H1 (cell line): ENCODE data around the gene CHN2. TPM values are rescaled to one million over a fixed set of nuclear protein-coding genes. Genes with fewer than 3 reads are reported as not detected.

ENCODE experiments used
- GABPA ChIP-seq: IDR thresholded peaks from 2 replicates; pipeline ENCODE4 v1.6.1; 2011; ENCODE audit warnings: mild to moderate bottlenecking, low read length, moderate library complexity, borderline replicate concordance; ENCODE audit not compliant: insufficient read depth
- HDAC6 ChIP-seq: IDR thresholded peaks from one replicate; pipeline ENCODE4 v1.7.1; 2012; ENCODE audit warnings: low read depth, mild to moderate bottlenecking, inconsistent platforms, low read length, moderate library complexity
- RAD21 ChIP-seq, 2 experiments: IDR thresholded peaks in 1 of 2; conservative IDR thresholded peaks in 1 of 2; 2 replicates each; pipeline ENCODE4 v1.6.1; 2011; ENCODE audit warnings: low read depth in 2 of 2, low read length in 2 of 2, improper control_type of control experiment in 1 of 2, inconsistent platforms in 1 of 2, mild to moderate bottlenecking in 1 of 2, moderate library complexity in 1 of 2
- TCF12 ChIP-seq: IDR thresholded peaks from 2 replicates; pipeline ENCODE4 v1.6.1; 2011; ENCODE audit warnings: low read depth, mild to moderate bottlenecking, low read length
- polyA plus RNA-seq, 7 experiments: library from polyadenylated mRNA; depleted of rRNA in 3 of 7; stranded (reverse) in 5 of 7; unstranded in 2 of 7; fragments of >200 nt in 5 of 7; fragments of 200-250 nt in 2 of 7; gene quantifications; 1 replicate in 5 of 7; 2 replicates in 1 of 7; 4 replicates in 1 of 7; pipeline versions ENCODE4 v1.2.1 to v1.2.3, GENCODE V29; 2011 to 2013; ENCODE audit warnings: missing spikeins in 2 of 7, mixed read lengths in 2 of 7
- total RNA-seq: library from RNA; stranded (reverse); fragmentation: NEBNext Ultra II Directional; extraction: Animal tissue kit (Norgen Biotek cat#: 25700); gene quantifications from 2 replicates; pipeline ENCODE4 v1.2.1, GENCODE V29; 2021

CHN2 gene
- total and polyA plus RNA-seq, 2 of the 8 experiments (the other 6 are each of a cell fraction or from before 2014, with no cell fraction given), result 2.9 to 4.8 TPM

DNA sequence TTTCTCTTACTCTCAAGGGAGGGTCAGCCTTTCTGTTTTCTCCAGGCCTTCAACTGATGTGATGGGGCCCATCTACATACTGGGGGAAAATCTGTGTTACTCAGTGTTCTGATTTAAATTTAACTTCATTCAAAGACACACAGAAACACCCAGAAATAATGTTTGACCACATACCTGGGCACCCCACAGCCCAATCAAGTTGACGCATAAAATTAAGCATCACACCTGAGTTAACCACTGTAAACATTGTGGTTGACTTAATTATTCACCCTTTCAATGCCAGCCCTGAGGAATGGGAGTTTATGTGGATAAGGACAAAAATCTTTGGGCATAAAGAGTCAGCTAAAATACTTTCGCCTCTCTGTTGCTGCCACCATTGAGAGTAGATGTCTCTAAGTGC lies 10.0 kb upstream of the CHN2 start (continued):
- TF ChIP-seq GABPA (no peak), RAD21 (IDR thresholded peaks at IDR 0.05 in 1 of 2, conservative IDR thresholded peaks at IDR 0.05 in 1 of 2; ENCODE audit: low read depth in 2 of 2, low read length in 2 of 2) (no peak), TCF12 (no peak), HDAC6 (no peak)
